ENCODE results near the gene HOXA6.

GRCh38 chr7:27115221-27116026, 32.1 kb downstream of the HOXA6 start:
- no peak for TF ChIP-seq CTCF (IDR thresholded peaks at IDR 0.05)
- no peak for TF ChIP-seq POLR2A (IDR thresholded peaks at IDR 0.05)

Measured in lower leg skin (tissue), 3 donors.